ENCODE data around the gene KIRREL3.

Gene KIRREL3

GRCh38 chr11:126870021-126870420, 130.5 kb downstream of the KIRREL3 start:
- no peak for DNase-seq (ENCODE audit: low spot score)

GRCh38 chr11:126868741-126869140, 131.8 kb downstream of the KIRREL3 start:
- no peak for DNase-seq (ENCODE audit: low spot score)

GRCh38 chr11:126864934-126865333, 135.6 kb downstream of the KIRREL3 start:
- no peak for DNase-seq (ENCODE audit: low spot score)

- DNase-seq (ENCODE audit: low spot score) = no peak
These were observed 137.1 kb downstream of the KIRREL3 start for GRCh38 chr11:126863294-126863997.

GRCh38 chr11:126862664-126863243, 137.8 kb downstream of the KIRREL3 start:
- DNase-seq (ENCODE audit: low spot score) = no peak

- DNase-seq (ENCODE audit: low spot score) = no peak
These were observed 138.6 kb downstream of the KIRREL3 start for GRCh38 chr11:126861796-126862459.

GRCh38 chr11:126857860-126858808, 142.4 kb downstream of the KIRREL3 start:
- no peak for DNase-seq (ENCODE audit: low spot score)

- DNase-seq (ENCODE audit: low spot score) = no peak
These were observed 145.0 kb downstream of the KIRREL3 start for GRCh38 chr11:126855536-126855935.

GRCh38 chr11:126853732-126854131, 146.8 kb downstream of the KIRREL3 start:
- no peak for DNase-seq (ENCODE audit: low spot score)

- DNase-seq (ENCODE audit: low spot score) = no peak
These were observed 155.8 kb downstream of the KIRREL3 start for GRCh38 chr11:126844789-126845188.

- DNase-seq (ENCODE audit: low spot score) = no peak
These were observed 157.5 kb downstream of the KIRREL3 start for GRCh38 chr11:126843096-126843495.

- DNase-seq (ENCODE audit: low spot score) = no peak
These were observed 158.6 kb downstream of the KIRREL3 start for GRCh38 chr11:126841999-126842398.

GRCh38 chr11:126840975-126841374, 159.6 kb downstream of the KIRREL3 start:
- no peak for DNase-seq (ENCODE audit: low spot score)

GRCh38 chr11:126840201-126840886, 160.2 kb downstream of the KIRREL3 start:
- no peak for DNase-seq (ENCODE audit: low spot score)

- no peak for DNase-seq (ENCODE audit: low spot score)
These were observed 161.1 kb downstream of the KIRREL3 start for GRCh38 chr11:126839496-126839895.

- DNase-seq (ENCODE audit: low spot score) = no peak
These were observed 161.8 kb downstream of the KIRREL3 start for GRCh38 chr11:126838779-126839178.

GRCh38 chr11:126837581-126837980, 163.0 kb downstream of the KIRREL3 start:
- DNase-seq (ENCODE audit: low spot score) = no peak

- DNase-seq (ENCODE audit: low spot score) = no peak
These were observed 166.0 kb downstream of the KIRREL3 start for GRCh38 chr11:126834573-126834972.

GRCh38 chr11:126834149-126834548, 166.4 kb downstream of the KIRREL3 start:
- no peak for DNase-seq (ENCODE audit: low spot score)

- no peak for DNase-seq (ENCODE audit: low spot score)
These were observed 167.5 kb downstream of the KIRREL3 start for GRCh38 chr11:126833065-126833464.

GRCh38 chr11:126832387-126832786, 168.2 kb downstream of the KIRREL3 start:
- no peak for DNase-seq (ENCODE audit: low spot score)
